A375 (cell line): ENCODE measurements around the gene KIFC3. TPM values are rescaled to one million over a fixed set of nuclear protein-coding genes. Genes with fewer than 3 reads are reported as not detected.

Source experiments
- small RNA-seq: library from RNA; depleted of rRNA; stranded (forward); fragments of <200 nt; gene quantifications from one replicate; pipeline ENCODE3, GENCODE V24; 2014
- total RNA-seq: library from RNA; depleted of rRNA; stranded (reverse); fragments of >200 nt; shearing (Covaris generic); gene quantifications from 2 replicates; pipeline ENCODE4 v1.2.3, GENCODE V29; 2014; rRNA removed

Gene KIFC3, protein sequence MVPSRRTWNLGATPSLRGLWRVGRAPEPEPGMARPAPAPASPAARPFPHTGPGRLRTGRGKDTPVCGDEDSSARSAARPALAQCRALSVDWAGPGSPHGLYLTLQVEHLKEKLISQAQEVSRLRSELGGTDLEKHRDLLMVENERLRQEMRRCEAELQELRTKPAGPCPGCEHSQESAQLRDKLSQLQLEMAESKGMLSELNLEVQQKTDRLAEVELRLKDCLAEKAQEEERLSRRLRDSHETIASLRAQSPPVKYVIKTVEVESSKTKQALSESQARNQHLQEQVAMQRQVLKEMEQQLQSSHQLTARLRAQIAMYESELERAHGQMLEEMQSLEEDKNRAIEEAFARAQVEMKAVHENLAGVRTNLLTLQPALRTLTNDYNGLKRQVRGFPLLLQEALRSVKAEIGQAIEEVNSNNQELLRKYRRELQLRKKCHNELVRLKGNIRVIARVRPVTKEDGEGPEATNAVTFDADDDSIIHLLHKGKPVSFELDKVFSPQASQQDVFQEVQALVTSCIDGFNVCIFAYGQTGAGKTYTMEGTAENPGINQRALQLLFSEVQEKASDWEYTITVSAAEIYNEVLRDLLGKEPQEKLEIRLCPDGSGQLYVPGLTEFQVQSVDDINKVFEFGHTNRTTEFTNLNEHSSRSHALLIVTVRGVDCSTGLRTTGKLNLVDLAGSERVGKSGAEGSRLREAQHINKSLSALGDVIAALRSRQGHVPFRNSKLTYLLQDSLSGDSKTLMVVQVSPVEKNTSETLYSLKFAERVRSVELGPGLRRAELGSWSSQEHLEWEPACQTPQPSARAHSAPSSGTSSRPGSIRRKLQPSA
- total RNA-seq = 158 and 172 TPM in 2 replicates

GRCh38 chr16:57802341-57803133, at the start of gene KIFC3:
KIFC3 (minus strand) TSS chr16:57802491; CDS start chr16:57798243, 4,248 bp downstream.

GRCh38 chr16:57735755-57736418, 66.4 kb downstream of the KIFC3 start, which contains the start of gene KATNB1:
KATNB1 (plus strand) TSS chr16:57735770; CDS start chr16:57737244, 1,474 bp downstream.

Small RNAs within 50 kb of the gene (small RNA-seq; reads per million reads assigned to genes)
- gene MIR6772 (not detected), gene RNU6-20P (not detected)

Other genes starting within 250 kb of the KIFC3 start
- gene ADGRG1, start 173.9 kb downstream of the KIFC3 start, total RNA-seq = 62.5 and 73.4 TPM in 2 replicates
- gene ADGRG3, start 134.2 kb downstream of the KIFC3 start, total RNA-seq = 0.19 and 0.27 TPM in 2 replicates
- 0.11 TPM in 1 of 2 replicates, not detected in the other for gene DRC7, start 107.7 kb downstream of the KIFC3 start, total RNA-seq
- gene KATNB1, start 66.7 kb downstream of the KIFC3 start, total RNA-seq = 56.9 and 57.9 TPM in 2 replicates
- gene CNGB1, start 168.6 kb upstream of the KIFC3 start, total RNA-seq = not detected in 2 replicates
- 2.0 and 2.8 TPM in 2 replicates for gene ZNF319, start 198.2 kb upstream of the KIFC3 start, total RNA-seq
- 11.3 and 13.8 TPM in 2 replicates for gene USB1, start 198.9 kb upstream of the KIFC3 start, total RNA-seq
- gene MMP15, start 223.3 kb upstream of the KIFC3 start, total RNA-seq = 4.9 and 5.5 TPM in 2 replicates